Upper lobe of right lung (tissue), 1 donor: ENCODE results near the gene NCS1. TPM values are rescaled to one million over a fixed set of nuclear protein-coding genes. Genes with fewer than 3 reads are reported as not detected.
"Not testable (repeated sequence)": the region's sequence is repeated elsewhere in the genome, so short reads cannot be mapped to it uniquely, and the experiment has no call there.

Experiments
- ATAC-seq: fragments of 200-7000 bp; cut with Tn5 transposase; one replicate; pipeline ENCODE4 v1.9.1; 2020; ENCODE audit warnings: mild to moderate bottlenecking, moderate library complexity
- DNase-seq: peaks from one replicate; pipeline ENCODE4 v3.0.0-alpha.2; 2020
- H3K27ac ChIP-seq: fragments of 200-600 bp; one replicate; pipeline ENCODE4 v1.8.0; 2022
- H3K27me3 ChIP-seq: fragments of 200-600 bp; one replicate; pipeline ENCODE4 v1.8.0; 2022; ENCODE audit warnings: mild to moderate bottlenecking
- H3K36me3 ChIP-seq: fragments of 200-600 bp; one replicate; pipeline ENCODE4 v1.8.0; 2022
- H3K4me1 ChIP-seq: fragments of 200-600 bp; one replicate; pipeline ENCODE4 v1.8.0; 2022
- H3K4me3 ChIP-seq: fragments of 200-600 bp; one replicate; pipeline ENCODE4 v1.8.0; 2022; ENCODE audit warnings: mild to moderate bottlenecking
- H3K9me3 ChIP-seq: fragments of 200-600 bp; one replicate; pipeline ENCODE4 v1.8.0; 2022
- intact Hi-C: fragments of 100-400 bp; cut with DNase I; formaldehyde crosslinking; loops from one replicate; pipeline ENCODE4 v1.11.0; 2022
- total RNA-seq: library from RNA; stranded (reverse); fragmentation: NEBNext Ultra II Directional; extraction: Animal tissue kit (Norgen Biotek cat#: 25700); gene quantifications from one replicate; pipeline ENCODE4 v1.2.1, GENCODE V29; 2021
- TF ChIP-seq, protein P1 (sequence below): fragments of 200-600 bp; IDR thresholded peaks from one replicate; pipeline ENCODE4 v1.8.0; 2022; ENCODE audit warnings: antibody characterized with exemption
- donor health status: DM: no; HTN: yes; CAD: no; lungs with severe emphysema.

Gene NCS1
- total RNA-seq, 1 donor from 2014 or later = 5.7 TPM

DNA sequence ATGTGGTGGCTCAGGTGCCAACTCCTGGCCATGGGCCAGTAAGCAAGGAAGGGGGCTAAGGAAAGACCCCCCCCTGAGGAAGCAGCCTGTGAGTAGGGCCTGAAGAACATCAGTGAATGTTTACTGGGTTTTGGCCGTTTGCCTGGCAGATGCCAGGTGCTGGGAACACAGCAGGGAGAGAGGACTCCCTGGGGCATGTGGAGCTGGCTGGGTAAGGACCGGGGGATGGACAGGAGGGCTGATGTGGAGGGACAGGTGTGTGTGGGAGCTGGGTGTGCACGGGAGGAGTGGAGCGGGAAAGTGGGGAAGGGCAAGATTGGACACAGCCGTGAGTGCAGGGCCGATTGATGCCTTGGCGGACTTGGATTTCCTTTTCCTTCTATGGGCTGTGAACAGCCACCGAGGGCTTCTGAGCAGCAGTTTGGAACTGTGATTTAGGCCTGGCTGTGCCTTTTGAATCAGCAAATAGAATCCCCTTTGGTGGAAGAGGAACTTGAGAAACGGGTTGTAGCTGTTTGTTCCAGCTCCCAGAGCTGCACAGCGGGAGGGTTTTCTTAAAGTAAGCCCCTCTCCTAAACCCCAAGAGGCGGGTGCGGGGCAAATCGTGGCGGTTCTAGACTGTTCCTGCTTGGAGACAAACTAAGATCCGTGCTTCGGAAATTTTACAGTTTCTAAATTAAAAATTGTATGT, 96.5 kb downstream of the NCS1 start:
- Histone ChIP-seq H3K36me3 (no peaks in the 10 kb centered on the region), H3K27ac (peak overlapping the region; percentile 24), H3K4me1 (peaks cover 7% of the 10 kb centered on the region), H3K27me3 (peaks cover 18% of the 10 kb centered on the region), H3K9me3 (no peaks in the 10 kb centered on the region), H3K4me3 (no peak overlapping the region)
- ATAC-seq (peak; percentile 32), DNase-seq (no peak)
- TF ChIP-seq, protein P1, sequence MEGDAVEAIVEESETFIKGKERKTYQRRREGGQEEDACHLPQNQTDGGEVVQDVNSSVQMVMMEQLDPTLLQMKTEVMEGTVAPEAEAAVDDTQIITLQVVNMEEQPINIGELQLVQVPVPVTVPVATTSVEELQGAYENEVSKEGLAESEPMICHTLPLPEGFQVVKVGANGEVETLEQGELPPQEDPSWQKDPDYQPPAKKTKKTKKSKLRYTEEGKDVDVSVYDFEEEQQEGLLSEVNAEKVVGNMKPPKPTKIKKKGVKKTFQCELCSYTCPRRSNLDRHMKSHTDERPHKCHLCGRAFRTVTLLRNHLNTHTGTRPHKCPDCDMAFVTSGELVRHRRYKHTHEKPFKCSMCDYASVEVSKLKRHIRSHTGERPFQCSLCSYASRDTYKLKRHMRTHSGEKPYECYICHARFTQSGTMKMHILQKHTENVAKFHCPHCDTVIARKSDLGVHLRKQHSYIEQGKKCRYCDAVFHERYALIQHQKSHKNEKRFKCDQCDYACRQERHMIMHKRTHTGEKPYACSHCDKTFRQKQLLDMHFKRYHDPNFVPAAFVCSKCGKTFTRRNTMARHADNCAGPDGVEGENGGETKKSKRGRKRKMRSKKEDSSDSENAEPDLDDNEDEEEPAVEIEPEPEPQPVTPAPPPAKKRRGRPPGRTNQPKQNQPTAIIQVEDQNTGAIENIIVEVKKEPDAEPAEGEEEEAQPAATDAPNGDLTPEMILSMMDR = no peak
- intact Hi-C loops = no loop called here

DNA sequence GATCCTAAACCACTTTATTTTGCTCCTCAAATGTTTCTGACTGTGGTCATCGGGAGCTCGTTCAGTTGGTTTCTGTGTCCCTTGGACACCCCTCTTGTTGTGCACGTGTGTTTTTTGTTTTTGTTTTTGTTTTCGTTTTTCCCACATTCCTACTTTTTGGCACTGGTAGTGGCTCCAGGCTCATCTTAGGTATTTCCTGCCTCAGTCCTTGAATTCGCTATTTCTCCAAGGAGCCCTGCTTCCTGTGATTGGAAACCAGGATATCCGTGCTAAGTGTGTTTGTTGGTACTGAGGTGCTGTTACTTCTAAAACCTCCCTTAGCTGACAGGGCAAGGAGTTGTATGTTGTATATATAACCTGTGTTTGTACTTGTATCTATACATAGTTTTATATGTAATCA, 99.3 kb downstream of the NCS1 start:
- Histone ChIP-seq H3K9me3 (no peaks in the 10 kb centered on the region), H3K4me3 (no peak overlapping the region), H3K36me3 (no peaks in the 10 kb centered on the region), H3K4me1 (no peaks in the 10 kb centered on the region), H3K27me3 (peaks cover 5% of the 10 kb centered on the region), H3K27ac (peak overlapping the region; percentile 42)
- TF ChIP-seq, protein P1 = no peak
- intact Hi-C loops = no loop called here
- DNase-seq = no peak
- no peak for ATAC-seq

DNA sequence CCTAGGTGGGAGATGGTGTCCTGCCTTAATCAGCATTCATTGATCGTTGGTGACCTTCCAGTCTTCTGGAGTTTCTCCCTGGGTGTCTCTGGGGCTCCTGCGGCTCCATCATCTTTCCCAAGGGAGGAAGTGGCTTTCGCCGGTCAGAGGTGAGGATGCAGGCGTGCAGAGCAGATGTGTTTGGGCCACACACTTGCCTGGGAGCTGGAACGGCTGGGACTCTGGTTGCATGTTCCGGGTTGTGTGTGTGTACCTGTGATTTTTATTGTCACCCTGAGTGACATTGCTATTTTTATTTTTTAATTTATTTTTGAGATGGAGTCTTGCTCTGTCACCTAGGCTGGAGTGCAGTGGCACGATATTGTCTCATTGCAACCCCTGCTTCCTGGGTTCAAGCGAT, 103.0 kb downstream of the NCS1 start:
- no peaks in the 10 kb centered on the region for H3K4me1 ChIP-seq
- H3K9me3 ChIP-seq = no peaks in the 10 kb centered on the region
- TF ChIP-seq, protein P1 = no peak
- H3K27ac ChIP-seq = no peak overlapping the region
- no peaks in the 10 kb centered on the region for H3K27me3 ChIP-seq
- H3K36me3 ChIP-seq = no peaks in the 10 kb centered on the region
- intact Hi-C loops = no loop called here
- ATAC-seq (no peak), DNase-seq (no peak)
- H3K4me3 ChIP-seq = no peak overlapping the region

DNA sequence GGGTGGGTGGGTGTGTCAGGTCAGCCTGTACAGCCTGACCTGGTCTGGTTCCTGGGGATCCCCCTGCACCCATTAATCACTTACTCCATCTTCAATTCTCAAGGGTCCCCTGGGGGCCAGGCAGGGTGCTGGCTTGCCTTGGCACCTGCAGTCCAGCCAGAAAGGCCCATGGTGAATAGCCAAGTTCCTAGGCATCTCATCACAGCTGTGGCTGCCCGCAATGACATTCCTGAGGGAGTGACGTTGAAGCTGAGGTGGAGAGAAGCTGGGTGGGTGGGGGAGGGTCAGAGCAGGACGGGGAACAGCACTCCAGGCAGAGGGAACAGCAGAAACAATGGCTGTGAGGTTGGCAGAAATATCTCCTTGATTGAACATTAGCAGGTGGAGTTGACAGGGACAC, 103.9 kb downstream of the NCS1 start:
- no peak overlapping the region for H3K27ac ChIP-seq
- no peaks in the 10 kb centered on the region for H3K27me3 ChIP-seq
- TF ChIP-seq, protein P1 = no peak
- DNase-seq (no peak), ATAC-seq (no peak)
- H3K4me1 ChIP-seq = no peaks in the 10 kb centered on the region
- no peak overlapping the region for H3K4me3 ChIP-seq
- intact Hi-C loops = no loop called here
- no peaks in the 10 kb centered on the region for H3K36me3 ChIP-seq
- H3K9me3 ChIP-seq = no peaks in the 10 kb centered on the region

DNA sequence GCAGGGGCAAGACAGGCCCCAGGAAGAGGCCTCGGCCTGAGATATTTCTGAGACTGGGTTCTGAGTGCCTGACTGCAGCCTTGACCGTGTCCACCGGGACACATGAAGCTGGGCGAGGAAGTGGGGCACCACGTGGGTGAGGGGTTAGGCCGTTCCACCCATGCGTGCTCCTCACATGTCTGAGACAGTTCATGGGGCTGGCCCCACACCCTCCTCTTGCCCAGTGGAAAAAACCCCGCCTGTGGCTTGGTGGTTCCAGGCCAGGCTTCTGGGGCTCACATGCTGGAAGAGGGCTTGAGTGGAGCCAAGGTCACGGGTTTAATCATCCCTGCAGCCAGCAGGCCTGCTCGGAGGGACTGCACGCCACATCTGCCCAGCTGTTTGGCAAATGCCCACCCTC, 104.8 kb downstream of the NCS1 start:
- no peaks in the 10 kb centered on the region for H3K4me1 ChIP-seq
- H3K36me3 ChIP-seq = no peaks in the 10 kb centered on the region
- intact Hi-C loops = no loop called here
- ATAC-seq (no peak), DNase-seq (no peak)
- TF ChIP-seq, protein P1 = no peak
- no peak overlapping the region for H3K27ac ChIP-seq
- no peaks in the 10 kb centered on the region for H3K27me3 ChIP-seq
- H3K4me3 ChIP-seq = no peak overlapping the region
- no peaks in the 10 kb centered on the region for H3K9me3 ChIP-seq

DNA sequence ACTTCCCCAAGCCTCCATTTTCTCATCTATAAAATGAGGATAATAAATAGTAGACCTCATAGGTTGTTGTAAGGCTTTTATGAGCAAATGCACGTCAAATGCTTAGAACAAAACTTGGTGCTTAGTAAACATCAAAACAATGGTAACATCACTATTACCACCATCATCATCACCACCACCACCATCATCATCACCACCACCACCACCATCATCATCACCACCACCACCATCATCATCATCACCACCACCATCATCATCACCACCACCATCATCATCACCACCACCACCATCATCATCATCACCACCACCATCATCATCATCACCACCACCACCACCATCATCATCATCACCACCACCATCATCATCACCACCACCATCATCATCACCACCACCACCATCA, 105.3 kb downstream of the NCS1 start:
- intact Hi-C loops, DNase-seq, H3K27me3 ChIP-seq, ATAC-seq, H3K4me1 ChIP-seq, H3K36me3 ChIP-seq, H3K4me3 ChIP-seq, H3K27ac ChIP-seq, H3K9me3 ChIP-seq: not testable (repeated sequence)
